CD4-positive, alpha-beta T cell treated with Interleukin-1 beta for 1 hour (primary cell): ENCODE results near the gene ZC3H6.
"Not testable (repeated sequence)": the region's sequence is repeated elsewhere in the genome, so short reads cannot be mapped to it uniquely, and the experiment has no call there.

ENCODE experiments used
- DNase-seq, 2 donors: peaks; one replicate each; pipeline ENCODE4 v3.0.0-alpha.2; 2020 to 2022

Gene ZC3H6

DNA sequence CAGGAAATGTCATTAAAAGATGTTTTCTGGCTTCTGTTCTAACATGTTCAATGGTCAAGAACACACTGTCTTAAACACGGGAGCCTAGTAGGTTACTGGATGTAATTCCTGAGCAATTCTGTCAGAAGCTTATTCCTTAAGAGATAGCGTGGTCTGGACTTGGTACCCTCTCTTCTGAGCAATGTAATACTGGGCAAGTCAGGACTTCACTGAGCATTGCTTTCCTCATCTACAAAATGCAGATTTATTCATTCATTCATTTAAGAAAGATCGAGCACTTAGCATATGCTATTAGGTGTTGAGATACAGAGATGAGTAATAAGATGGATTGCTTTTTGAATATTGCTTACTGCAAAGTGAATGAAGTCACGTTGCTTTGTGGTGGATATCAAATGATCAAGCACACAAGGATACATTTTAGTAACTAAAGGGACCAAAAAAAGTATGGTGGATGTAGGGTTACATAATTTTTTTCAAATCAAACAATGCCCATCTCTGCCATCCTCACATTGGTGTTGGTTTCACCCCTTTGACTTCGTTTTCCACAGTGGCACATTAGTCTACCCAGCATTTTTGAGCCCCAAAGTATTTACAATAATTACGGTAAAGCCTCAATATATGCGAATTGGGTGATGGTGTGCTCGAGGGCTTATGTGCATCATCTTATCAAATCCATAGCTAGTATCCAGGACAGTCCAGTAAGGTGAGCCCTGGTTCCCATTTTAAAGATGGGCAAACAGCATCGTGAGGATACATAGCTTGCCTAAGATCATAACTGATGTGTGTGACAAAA lies 65.3 kb downstream of the ZC3H6 start:
- no peak for DNase-seq

DNA sequence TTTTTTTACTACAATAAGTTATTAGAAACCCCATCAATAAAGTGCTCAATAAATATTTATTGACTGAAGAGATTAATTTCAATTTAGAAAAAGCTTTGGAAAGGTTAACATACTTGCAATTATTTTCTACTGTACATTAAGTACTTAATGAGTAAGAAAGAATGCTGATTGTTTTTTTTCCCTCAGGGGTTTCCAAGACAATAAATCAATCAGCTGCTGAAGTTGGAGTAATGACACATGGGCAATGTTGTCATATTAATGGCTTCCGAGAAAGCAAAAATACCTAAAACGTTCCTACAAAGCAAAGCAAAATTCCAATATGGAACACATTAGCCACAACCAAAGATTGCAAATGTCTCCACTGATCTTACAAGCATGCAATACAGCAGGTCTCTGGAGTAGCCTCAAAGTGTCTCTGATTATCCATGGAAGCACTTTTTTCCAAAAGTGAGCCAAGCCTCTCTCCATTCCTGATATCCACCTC lies 66.7 kb downstream of the ZC3H6 start:
- no peak for DNase-seq

DNA sequence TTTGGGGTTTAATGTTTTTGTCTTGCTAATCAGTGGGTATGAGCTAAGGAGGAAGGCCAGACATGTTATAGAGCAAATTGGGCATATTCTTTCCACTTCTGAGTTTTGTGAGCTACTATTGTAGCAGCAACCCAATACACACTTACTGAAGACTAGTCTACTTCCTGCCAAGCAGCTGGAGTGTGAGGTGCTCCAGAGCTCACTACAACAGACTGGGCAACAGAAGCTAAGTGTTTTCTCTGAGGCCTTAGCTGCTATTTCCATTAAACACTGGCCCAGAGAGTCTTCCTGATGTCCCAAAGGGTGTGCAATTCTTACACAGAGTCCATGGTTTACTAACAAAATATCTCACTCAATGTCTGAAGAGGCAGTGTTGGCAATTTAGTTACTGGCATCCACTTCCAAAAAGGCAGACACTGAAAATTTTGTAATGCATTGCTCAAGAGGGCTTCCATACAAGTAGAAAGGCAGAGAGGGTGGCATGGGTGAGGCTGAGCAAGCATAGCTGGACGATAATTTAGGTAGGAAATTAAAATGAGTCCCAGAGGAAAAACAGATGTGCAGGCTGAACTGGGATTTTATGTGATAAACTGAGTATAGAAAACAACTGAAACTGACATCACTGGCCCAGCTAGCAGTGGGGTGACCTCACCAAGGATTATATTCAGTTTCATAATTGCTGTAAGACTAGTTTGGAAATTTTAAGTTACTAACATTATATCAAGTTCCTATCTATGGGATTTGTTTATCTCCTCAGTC lies 68.6 kb downstream of the ZC3H6 start:
- DNase-seq = no peak

DNA sequence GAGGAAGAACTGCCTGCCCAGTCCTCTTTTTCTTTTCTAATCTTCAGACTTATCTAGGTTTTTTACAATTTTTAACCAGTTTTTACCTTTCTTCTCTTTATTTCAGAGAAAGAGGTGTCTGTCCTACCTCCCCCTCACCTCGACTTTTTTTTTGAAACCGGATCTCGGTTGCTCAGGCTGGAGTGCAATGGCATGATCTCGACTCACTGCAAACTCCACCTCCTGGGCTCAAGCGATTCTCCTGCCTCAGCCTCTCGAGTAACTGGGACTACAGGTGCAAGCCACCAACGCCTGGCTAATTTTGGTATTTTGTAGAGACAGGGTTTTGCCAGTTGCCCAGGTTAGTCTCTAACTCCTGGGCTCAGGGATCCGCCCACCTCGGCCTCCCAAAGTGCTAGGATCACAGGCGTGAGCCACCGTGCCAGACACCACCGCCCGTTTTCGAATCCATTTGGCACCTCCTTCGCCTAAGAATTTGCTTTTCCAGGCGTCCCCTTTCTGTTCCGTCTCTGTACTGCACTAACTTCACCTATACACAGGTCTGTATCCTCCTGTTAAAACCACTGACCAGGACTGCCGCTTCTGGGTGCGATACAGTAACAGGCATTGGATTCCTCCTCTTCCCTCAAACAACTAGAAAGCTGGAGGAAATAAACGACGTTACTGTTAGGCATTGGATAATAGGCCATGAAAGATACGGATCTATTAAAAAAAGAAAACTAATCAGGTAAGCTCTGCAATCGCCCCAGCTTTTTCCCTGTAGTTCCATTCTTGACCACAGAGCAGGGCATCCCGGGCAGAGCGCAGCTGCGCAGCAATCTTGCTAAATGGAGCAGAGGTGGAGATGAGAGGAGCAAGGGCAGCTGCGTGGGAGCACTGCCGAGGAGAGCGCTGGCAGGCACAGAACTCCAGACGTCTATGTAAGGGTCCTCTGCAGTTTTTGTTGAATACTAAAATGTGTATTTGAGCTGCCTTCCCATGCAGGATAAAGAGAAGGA lies 69.9 kb downstream of the ZC3H6 start:
- DNase-seq = no peak

DNA sequence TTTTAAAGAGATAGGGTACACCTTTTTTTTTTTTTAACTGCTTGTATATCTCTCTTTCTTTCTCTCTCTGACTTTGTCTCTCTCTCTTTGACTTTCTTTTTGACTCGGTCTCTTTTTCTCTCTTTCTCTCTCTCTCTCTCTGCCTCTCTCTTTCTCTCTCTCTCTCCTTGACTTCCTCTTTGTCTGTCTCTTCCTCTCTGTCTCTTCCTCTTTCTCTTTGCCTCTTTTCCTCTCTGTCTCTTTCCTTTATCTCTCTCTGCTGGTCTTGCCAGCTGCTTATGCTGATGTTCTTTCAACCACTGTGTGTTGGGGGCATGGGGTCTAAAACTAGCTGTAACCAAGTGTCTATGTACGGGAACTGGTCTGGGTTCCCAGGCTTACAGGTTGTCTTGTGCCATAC lies 76.9 kb downstream of the ZC3H6 start:
- DNase-seq = not testable (repeated sequence)

DNA sequence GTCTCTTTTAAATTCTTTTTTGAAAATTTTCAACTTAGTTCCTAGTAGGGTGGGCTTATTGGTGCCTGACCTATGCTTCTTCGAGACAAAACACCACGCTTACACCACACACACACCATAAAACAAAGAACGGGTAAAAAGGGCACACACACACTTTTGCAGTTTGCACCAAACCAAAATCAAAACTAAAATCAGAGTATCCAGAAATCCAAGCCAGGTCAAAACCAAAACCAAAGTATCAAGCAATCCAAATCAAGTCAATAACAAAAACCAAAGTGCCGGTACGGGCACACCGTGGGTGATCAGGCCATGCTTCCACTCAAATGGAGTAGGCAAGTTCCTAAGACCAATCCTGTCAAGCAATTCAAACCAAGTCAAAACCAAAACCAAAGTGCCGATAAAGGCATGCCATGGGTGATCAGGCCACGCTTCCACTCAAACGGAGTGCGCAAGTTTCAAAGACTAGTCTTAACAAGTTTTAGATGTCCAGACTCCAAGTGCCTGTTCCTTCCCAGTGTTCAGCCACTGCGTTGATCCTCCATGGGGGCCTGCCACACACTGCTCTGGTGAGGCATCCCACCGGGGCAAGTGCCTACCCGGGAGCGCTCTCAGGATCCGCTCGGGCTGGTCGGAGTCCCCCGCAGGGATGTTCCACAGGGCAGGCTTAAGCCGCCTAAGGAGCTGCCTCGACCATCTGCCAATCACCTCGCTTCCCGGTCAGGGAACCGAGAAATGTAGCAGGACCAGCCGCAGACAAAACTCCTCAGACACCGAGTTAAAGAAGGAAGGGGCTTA lies 77.6 kb downstream of the ZC3H6 start:
- not testable (repeated sequence) for DNase-seq

DNA sequence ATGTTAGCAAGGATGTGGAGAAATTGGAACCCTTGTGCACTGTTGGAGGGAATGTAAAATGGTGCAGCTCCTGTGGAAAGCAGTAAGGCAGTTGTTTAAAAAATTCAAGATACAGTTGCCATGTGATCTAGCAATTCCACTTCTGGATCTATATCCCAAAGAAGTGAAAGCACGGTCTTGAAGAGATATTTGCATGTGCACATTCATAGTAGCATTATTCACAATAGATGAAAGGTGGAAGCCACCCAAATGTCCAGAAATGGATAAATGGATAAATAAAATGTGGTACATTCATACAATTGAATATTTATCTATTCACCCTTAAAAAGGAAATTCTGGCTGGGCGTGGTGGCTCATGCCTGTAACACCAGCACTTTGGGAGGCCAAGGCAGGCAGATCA lies 78.9 kb downstream of the ZC3H6 start:
- DNase-seq = not testable (repeated sequence)

DNA sequence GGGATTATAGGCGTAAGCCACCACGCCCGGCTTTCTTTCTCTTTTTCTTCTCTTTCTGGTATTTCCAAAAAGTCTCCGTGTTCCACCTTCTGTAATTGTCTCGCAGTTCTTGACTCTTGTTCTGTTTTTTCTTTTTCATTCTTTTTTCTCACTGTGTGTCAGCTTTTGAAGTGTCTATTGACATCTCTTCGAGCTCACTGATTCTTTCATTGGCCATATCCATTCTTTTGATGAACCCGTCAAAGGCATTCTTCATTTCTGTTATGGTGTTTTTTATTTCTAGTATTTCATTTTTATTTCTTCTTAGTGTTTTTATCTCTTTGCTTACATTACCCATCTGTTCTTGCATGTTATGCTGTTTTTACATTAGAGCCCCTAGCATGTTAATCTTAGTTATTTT lies 84.7 kb downstream of the ZC3H6 start:
- not testable (repeated sequence) for DNase-seq
